Measurements from ENCODE around the gene LHX1. TPM values are rescaled to one million over a fixed set of nuclear protein-coding genes. Genes with fewer than 3 reads are reported as not detected.

Gene LHX1
- total RNA-seq, 2 donors from 2014 or later, result 85.9 to 259 TPM

GRCh38 chr17:36947922-36948716, 10.8 kb downstream of the LHX1 start:
- H3K4me1 ChIP-seq (ENCODE audit: control insufficient read depth, insufficient read depth, low read length), result peaks cover 32% of the 10 kb centered on the region
- peaks cover 59% of the 10 kb centered on the region for H3K4me1 Mint-ChIP-seq

GRCh38 chr17:36948717-36949460, 11.6 kb downstream of the LHX1 start, which contains the start of gene AATF:
AATF (plus strand) TSS chr17:36948954; CDS start chr17:36949126, 172 bp downstream.
- WGBS, 2 experiments (ENCODE audit: insufficient coverage in 1 of 2, insufficient read length in 1 of 2), result 0% methylated on average over 63 to 90 of the region's 90 CpGs
- Mint-ChIP-seq H3K9me3 (no peaks in the 10 kb centered on the region), H3K4me3 (peak within 1 kb of the TSS; percentile 73), H3K36me3 (ENCODE audit: low read depth) (peaks cover 37% of the 10 kb centered on the region), H3K27me3 (ENCODE audit: insufficient read depth) (peaks cover 35% of the 10 kb centered on the region), H3K27ac (peak within 1 kb of the TSS; percentile 94), H3K4me1 (peaks cover 56% of the 10 kb centered on the region)
- H3K27ac ChIP-seq (ENCODE audit: low read depth, low read length), result peak within 1 kb of the TSS; percentile 75
- TF ChIP-seq CTCF (conservative IDR thresholded peaks at IDR 0.05), result no peak
- H3K9me3 ChIP-seq (ENCODE audit: control insufficient read depth, low read length), result no peaks in the 10 kb centered on the region
- peak within 1 kb of the TSS; percentile 74 for H3K9ac ChIP-seq (ENCODE audit: extremely low read depth, low read length, poor library complexity, severe bottlenecking)
- H3K4me3 ChIP-seq (ENCODE audit: low read length), result peak within 1 kb of the TSS; percentile 94
- H3K36me3 ChIP-seq (ENCODE audit: control insufficient read depth, insufficient read depth, low read length), result peaks cover 34% of the 10 kb centered on the region
- H3K27me3 ChIP-seq (ENCODE audit: control insufficient read depth, insufficient read depth, low read length, poor library complexity, severe bottlenecking), result peaks cover 30% of the 10 kb centered on the region
- DNase-seq, result peak; percentile 100
- peaks cover 32% of the 10 kb centered on the region for H3K4me1 ChIP-seq (ENCODE audit: control insufficient read depth, insufficient read depth, low read length)

More at GRCh38 chr17:36947922-36948716, 10.8 kb downstream of the LHX1 start:
- Histone ChIP-seq H3K9ac (ENCODE audit: extremely low read depth, low read length, poor library complexity, severe bottlenecking) (peak overlapping the region; percentile 55), H3K4me3 (ENCODE audit: low read length) (peak overlapping the region; percentile 94), H3K9me3 (ENCODE audit: control insufficient read depth, low read length) (no peaks in the 10 kb centered on the region), H3K36me3 (ENCODE audit: control insufficient read depth, insufficient read depth, low read length) (peaks cover 33% of the 10 kb centered on the region), H3K27me3 (ENCODE audit: control insufficient read depth, insufficient read depth, low read length, poor library complexity, severe bottlenecking) (peaks cover 37% of the 10 kb centered on the region), H3K27ac (ENCODE audit: low read depth, low read length) (no peak overlapping the region)
- 2% methylated on average over 11 to 25 of the region's 26 CpGs for WGBS, 2 experiments (ENCODE audit: insufficient coverage in 1 of 2, insufficient read length in 1 of 2)
- peaks cover 43% of the 10 kb centered on the region for H3K27me3 Mint-ChIP-seq (ENCODE audit: insufficient read depth)
- peak overlapping the region; percentile 94 for H3K27ac Mint-ChIP-seq
- TF ChIP-seq CTCF (conservative IDR thresholded peaks at IDR 0.05), result peak; percentile 41
- H3K36me3 Mint-ChIP-seq (ENCODE audit: low read depth), result peaks cover 36% of the 10 kb centered on the region
- peak overlapping the region; percentile 73 for H3K4me3 Mint-ChIP-seq
- no peak for DNase-seq
- H3K9me3 Mint-ChIP-seq, result no peaks in the 10 kb centered on the region

- Mint-ChIP-seq H3K36me3 (ENCODE audit: low read depth) (peaks cover 42% of the 10 kb centered on the region), H3K4me3 (peak overlapping the region; percentile 73), H3K4me1 (peaks cover 53% of the 10 kb centered on the region), H3K27me3 (ENCODE audit: insufficient read depth) (peaks cover 31% of the 10 kb centered on the region), H3K27ac (peak overlapping the region; percentile 94), H3K9me3 (no peaks in the 10 kb centered on the region)
- no peak for TF ChIP-seq CTCF (conservative IDR thresholded peaks at IDR 0.05)
- peaks cover 40% of the 10 kb centered on the region for H3K36me3 ChIP-seq (ENCODE audit: control insufficient read depth, insufficient read depth, low read length)
- H3K27ac ChIP-seq (ENCODE audit: low read depth, low read length), result peak overlapping the region; percentile 75
- no peaks in the 10 kb centered on the region for H3K9me3 ChIP-seq (ENCODE audit: control insufficient read depth, low read length)
- H3K4me1 ChIP-seq (ENCODE audit: control insufficient read depth, insufficient read depth, low read length), result peaks cover 32% of the 10 kb centered on the region
- peak overlapping the region; percentile 74 for H3K9ac ChIP-seq (ENCODE audit: extremely low read depth, low read length, poor library complexity, severe bottlenecking)
- 2 to 7% methylated on average over 5 to 9 of the region's 9 CpGs for WGBS, 2 experiments (ENCODE audit: insufficient coverage in 1 of 2, insufficient read length in 1 of 2)
- H3K27me3 ChIP-seq (ENCODE audit: control insufficient read depth, insufficient read depth, low read length, poor library complexity, severe bottlenecking), result peaks cover 26% of the 10 kb centered on the region
- peak overlapping the region; percentile 94 for H3K4me3 ChIP-seq (ENCODE audit: low read length)
- no peak for DNase-seq
Observed at GRCh38 chr17:36949461-36949927, 12.2 kb downstream of the LHX1 start.
